PC-9 (cell line): ENCODE data around the gene CDCA7L. TPM values are rescaled to one million over a fixed set of nuclear protein-coding genes. Genes with fewer than 3 reads are reported as not detected.

Experiments used
- BruUV-seq: library from RNA; stranded (reverse); fragments of 400-500 nt; replicated peaks from 2 replicates; lab custom pipeline; 2021; lab: Mats Ljungman, UMichigan
- CTCF ChIA-PET: fragments of 300-600 bp; sonication (Branson Sonifier 250); formaldehyde crosslinking; loops from one replicate; lab custom pipeline; 2022; ENCODE audit warnings: antibody characterized with exemption; lab: Charles Lee
- POLR2A ChIA-PET: fragments of 300-600 bp; sonication (Branson Sonifier 250); formaldehyde crosslinking; loops from one replicate; lab custom pipeline; 2022; ENCODE audit warnings: antibody characterized with exemption; ENCODE audit not compliant: unreplicated experiment; lab: Charles Lee
- DNase-seq, 2 experiments: peaks; one replicate each; pipeline versions ENCODE4 v3.0.0 to v3.0.0-alpha.2; 2015 to 2022; ENCODE audit warnings: mixed read lengths in 1 of 2
- H2AFZ ChIP-seq: fragments of 200-600 bp; sonication (generic); 2 replicates; pipeline ENCODE4 v1.8.1; 2017; ENCODE audit warnings: antibody characterized with exemption
- H3F3A ChIP-seq: fragments of 200-600 bp; sonication (generic); 2 replicates; pipeline ENCODE4 v1.8.1; 2017; ENCODE audit warnings: antibody characterized with exemption, mild to moderate bottlenecking, low read depth; ENCODE audit not compliant: insufficient read depth
- H3K27ac ChIP-seq: fragments of 200-600 bp; sonication (generic); 2 replicates; pipeline ENCODE4 v1.6.1; 2016; ENCODE audit warnings: mixed run types
- H3K27me3 ChIP-seq: fragments of 200-600 bp; sonication (generic); 2 replicates; pipeline ENCODE4 v1.6.1; 2016; ENCODE audit warnings: low read depth, mixed run types; ENCODE audit not compliant: insufficient read depth
- H3K36me3 ChIP-seq: fragments of 200-600 bp; sonication (generic); 2 replicates; pipeline ENCODE4 v1.6.1; 2016; ENCODE audit warnings: low read depth, mixed run types
- H3K4me1 ChIP-seq: fragments of 200-600 bp; sonication (generic); replicated peaks from 2 replicates; pipeline ENCODE4 v1.6.1; 2016; ENCODE audit warnings: mixed run types; ENCODE audit not compliant: insufficient read depth
- H3K4me2 ChIP-seq: fragments of 200-600 bp; sonication (generic); 2 replicates; pipeline ENCODE4 v1.6.1; 2017; ENCODE audit warnings: mixed run types
- H3K4me3 ChIP-seq: fragments of 200-600 bp; sonication (generic); 2 replicates; pipeline ENCODE4 v1.6.1; 2016; ENCODE audit warnings: mixed run types
- H3K79me2 ChIP-seq: fragments of 200-600 bp; sonication (generic); 2 replicates; pipeline ENCODE4 v1.6.1; 2017; ENCODE audit warnings: low read depth, mixed run types
- H3K9me2 ChIP-seq: fragments of 200-600 bp; sonication (generic); 2 replicates; pipeline ENCODE4 v1.8.1; 2017; ENCODE audit warnings: mild to moderate bottlenecking; ENCODE audit not compliant: insufficient read depth
- H3K9me3 ChIP-seq: fragments of 200-600 bp; sonication (generic); 2 replicates; pipeline ENCODE4 v1.8.1; 2016; ENCODE audit warnings: low read depth; ENCODE audit not compliant: insufficient read depth
- H4K20me1 ChIP-seq: fragments of 200-600 bp; sonication (generic); 2 replicates; pipeline ENCODE4 v1.8.1; 2017; ENCODE audit not compliant: insufficient read depth
- EZH2 ChIP-seq: fragments of 200-600 bp; sonication (generic); IDR thresholded peaks from 2 replicates; pipeline ENCODE4 v1.8.0; 2017; ENCODE audit warnings: antibody characterized with exemption, low read depth
- intact Hi-C: fragments of 100-400 bp; cut with micrococcal nuclease; formaldehyde crosslinking; loops from one replicate; pipeline ENCODE4 v1.10.0; 2022; ENCODE audit not compliant: unreplicated experiment
- total RNA-seq: library from RNA; stranded (reverse); gene quantifications from 2 replicates; pipeline ENCODE4 v1.2.3, GENCODE V29; 2021
- TF ChIP-seq, protein P1 (sequence below): fragments of 200-600 bp; sonication (generic); conservative IDR thresholded peaks from 2 replicates; pipeline ENCODE4 v1.6.1; 2017; ENCODE audit warnings: mixed run types, antibody characterized with exemption, mild to moderate bottlenecking, moderate library complexity

CDCA7L gene
- total RNA-seq, 1 experiment from 2014 or later: 243 TPM

GRCh38 chr7:21926448-21926847 lies 19.3 kb downstream of the CDCA7L start:
- H3K4me3 ChIP-seq: no peak overlapping the region

DNA sequence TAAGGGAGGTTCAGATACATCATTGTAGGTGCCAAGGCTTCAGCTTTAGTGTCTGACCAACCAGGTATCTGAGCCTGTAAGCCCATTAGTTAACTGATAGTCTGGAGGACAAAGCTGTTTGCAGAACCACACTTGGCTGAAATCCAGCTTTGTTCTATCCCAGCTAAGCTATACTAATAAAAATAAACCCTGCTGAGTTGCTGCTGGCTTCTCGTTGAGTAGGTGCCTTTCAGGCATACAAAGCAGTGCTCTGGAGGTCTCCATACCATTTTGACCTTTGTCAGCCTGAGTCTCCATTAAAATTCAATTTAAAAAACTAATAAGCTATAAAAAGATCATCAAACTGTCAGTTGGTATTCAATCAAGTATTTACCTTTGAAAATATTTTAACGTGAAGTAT lies 22.0 kb downstream of the CDCA7L start:
- no TSS peak for BruUV-seq
- Histone ChIP-seq H3K4me3 (no peak overlapping the region), H3K36me3 (0 out of 2 replicates have a peak, but pooled peaks cover 4% of the 10 kb centered on the region), H3K4me1 (no peaks in the 10 kb centered on the region; the same call in 1 of the 2 replicates), H3K9me3 (no peaks in the 10 kb centered on the region), H3K27ac (no peak overlapping the region), H4K20me1 (peaks cover 43% of the 10 kb centered on the region), H2AFZ (no peak overlapping the region), H3K4me2 (no peak overlapping the region), H3F3A (no peaks in the 10 kb centered on the region; the same call in 1 of the 2 replicates), H3K27me3 (no peaks in the 10 kb centered on the region), H3K79me2 (peaks cover 91% of the 10 kb centered on the region), H3K9me2 (no peaks in the 10 kb centered on the region)
- ChIA-PET POLR2A (no interaction called here), CTCF (interaction anchor here (0.6 kb wide), 1 partner anchor 42 kb away, joined by 3 read pairs; no protein-coding TSS in a partner anchor)
- TF ChIP-seq, protein P1, sequence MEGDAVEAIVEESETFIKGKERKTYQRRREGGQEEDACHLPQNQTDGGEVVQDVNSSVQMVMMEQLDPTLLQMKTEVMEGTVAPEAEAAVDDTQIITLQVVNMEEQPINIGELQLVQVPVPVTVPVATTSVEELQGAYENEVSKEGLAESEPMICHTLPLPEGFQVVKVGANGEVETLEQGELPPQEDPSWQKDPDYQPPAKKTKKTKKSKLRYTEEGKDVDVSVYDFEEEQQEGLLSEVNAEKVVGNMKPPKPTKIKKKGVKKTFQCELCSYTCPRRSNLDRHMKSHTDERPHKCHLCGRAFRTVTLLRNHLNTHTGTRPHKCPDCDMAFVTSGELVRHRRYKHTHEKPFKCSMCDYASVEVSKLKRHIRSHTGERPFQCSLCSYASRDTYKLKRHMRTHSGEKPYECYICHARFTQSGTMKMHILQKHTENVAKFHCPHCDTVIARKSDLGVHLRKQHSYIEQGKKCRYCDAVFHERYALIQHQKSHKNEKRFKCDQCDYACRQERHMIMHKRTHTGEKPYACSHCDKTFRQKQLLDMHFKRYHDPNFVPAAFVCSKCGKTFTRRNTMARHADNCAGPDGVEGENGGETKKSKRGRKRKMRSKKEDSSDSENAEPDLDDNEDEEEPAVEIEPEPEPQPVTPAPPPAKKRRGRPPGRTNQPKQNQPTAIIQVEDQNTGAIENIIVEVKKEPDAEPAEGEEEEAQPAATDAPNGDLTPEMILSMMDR: no peak
- no peak for TF ChIP-seq EZH2
- DNase-seq: no peak
- intact Hi-C loops: no loop called here

More at GRCh38 chr7:21926448-21926847, 19.3 kb downstream of the CDCA7L start:
- ChIA-PET CTCF (no interaction called here), POLR2A (no interaction called here)
- H3K36me3 ChIP-seq: no peaks in the 10 kb centered on the region
- no peaks in the 10 kb centered on the region for H3K9me3 ChIP-seq
- DNase-seq: no peak
- H3K79me2 ChIP-seq: peaks cover 90% of the 10 kb centered on the region
- TF ChIP-seq EZH2: no peak
- TF ChIP-seq, protein P1: no peak
- intact Hi-C loops: no loop called here
- no peak overlapping the region for H3K4me2 ChIP-seq
- no peaks in the 10 kb centered on the region for H3K27me3 ChIP-seq
- H3K4me1 ChIP-seq: no peaks in the 10 kb centered on the region; the same call in 1 of the 2 replicates
- H3F3A ChIP-seq: no peaks in the 10 kb centered on the region
- BruUV-seq: no TSS peak
- peaks cover 28% of the 10 kb centered on the region for H4K20me1 ChIP-seq
- no peak overlapping the region for H2AFZ ChIP-seq
- no peaks in the 10 kb centered on the region for H3K9me2 ChIP-seq
- H3K27ac ChIP-seq: no peak overlapping the region

- TF ChIP-seq EZH2: no peak
- TF ChIP-seq, protein P1: no peak
- Histone ChIP-seq H3K9me3 (no peaks in the 10 kb centered on the region), H3K36me3 (0 out of 2 replicates have a peak, but pooled peaks cover 8% of the 10 kb centered on the region), H3K4me3 (no peak overlapping the region), H3F3A (no peaks in the 10 kb centered on the region; the same call in 1 of the 2 replicates), H3K27me3 (no peaks in the 10 kb centered on the region), H3K79me2 (peaks cover 88% of the 10 kb centered on the region), H3K27ac (no peak overlapping the region), H3K9me2 (no peaks in the 10 kb centered on the region), H2AFZ (no peak overlapping the region), H3K4me1 (no peaks in the 10 kb centered on the region; the same call in 1 of the 2 replicates), H3K4me2 (no peak overlapping the region), H4K20me1 (peaks cover 47% of the 10 kb centered on the region)
- intact Hi-C loops: no loop called here
- POLR2A ChIA-PET: no interaction called here
- no TSS peak for BruUV-seq
- CTCF ChIA-PET: no interaction called here
- DNase-seq: no peak
Measured at GRCh38 chr7:21922605-21923004, 23.1 kb downstream of the CDCA7L start.
